CD4-positive, alpha-beta T cell treated with Interleukin-4 for 1 hour (primary cell): ENCODE data around the gene RHO.

Experiments
- DNase-seq, 2 donors: peaks; one replicate each; pipeline ENCODE4 v3.0.0-alpha.2; 2020 to 2022

The RHO gene

DNA sequence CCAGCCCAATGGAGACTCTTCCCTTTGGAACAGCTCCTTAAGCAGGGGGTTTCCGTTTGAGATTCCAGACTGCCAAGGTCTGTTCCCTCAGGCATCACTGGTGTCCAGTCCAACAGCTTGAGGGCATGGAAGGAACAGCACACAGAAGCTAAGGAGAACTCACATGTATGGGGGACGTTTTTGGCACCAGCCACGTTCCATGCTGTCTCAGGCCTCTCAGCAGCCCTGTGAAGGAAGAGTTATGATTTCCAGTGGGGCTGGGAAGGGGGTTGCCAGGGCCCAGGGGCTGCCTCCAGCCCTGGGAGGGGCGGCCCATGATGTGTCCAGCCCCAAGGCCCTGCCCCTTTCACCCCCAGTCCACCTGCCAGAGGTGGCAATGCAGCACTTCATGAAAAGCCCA lies 7.5 kb upstream of the RHO start:
- DNase-seq, result no peak

DNA sequence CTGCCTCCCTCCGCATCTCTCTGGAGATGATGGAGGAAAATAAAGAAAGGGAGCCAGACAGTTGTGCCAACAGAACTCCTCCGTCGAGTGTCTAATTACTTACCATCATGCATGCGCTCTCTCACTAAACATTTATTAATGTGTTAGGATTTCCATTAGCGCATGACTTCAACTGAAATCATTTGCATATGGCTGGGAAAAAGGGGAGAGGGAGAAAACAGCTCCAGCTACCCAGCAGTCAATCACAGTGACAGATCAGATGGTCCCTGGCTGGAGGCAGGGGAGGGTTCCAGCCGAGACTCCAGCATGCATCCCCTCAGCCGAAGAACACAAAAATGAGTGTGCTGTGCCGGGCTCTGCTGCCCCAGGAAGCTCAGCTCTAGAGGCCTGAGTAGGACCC lies 6.8 kb upstream of the RHO start:
- DNase-seq, result no peak

DNA sequence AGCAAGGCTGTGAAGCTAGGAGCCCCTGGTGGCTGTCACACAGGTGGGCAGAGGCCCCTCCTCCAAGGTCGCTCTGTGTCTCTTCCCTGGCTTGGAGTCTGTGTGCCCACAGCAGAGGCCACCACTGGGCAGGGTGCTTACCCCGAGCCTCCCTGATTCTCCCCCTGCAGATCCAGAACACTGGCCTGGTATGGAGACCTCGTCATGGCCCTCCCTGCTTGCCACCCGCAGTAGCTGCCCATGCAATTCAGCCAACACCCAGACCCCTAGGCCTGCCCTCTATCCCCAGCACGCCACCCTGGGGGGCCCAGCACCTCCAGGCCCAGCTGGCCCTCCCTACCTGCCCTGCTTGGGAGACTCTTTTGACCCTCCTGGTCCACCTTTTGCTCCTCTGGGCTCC lies 5.5 kb upstream of the RHO start:
- DNase-seq, result no peak

DNA sequence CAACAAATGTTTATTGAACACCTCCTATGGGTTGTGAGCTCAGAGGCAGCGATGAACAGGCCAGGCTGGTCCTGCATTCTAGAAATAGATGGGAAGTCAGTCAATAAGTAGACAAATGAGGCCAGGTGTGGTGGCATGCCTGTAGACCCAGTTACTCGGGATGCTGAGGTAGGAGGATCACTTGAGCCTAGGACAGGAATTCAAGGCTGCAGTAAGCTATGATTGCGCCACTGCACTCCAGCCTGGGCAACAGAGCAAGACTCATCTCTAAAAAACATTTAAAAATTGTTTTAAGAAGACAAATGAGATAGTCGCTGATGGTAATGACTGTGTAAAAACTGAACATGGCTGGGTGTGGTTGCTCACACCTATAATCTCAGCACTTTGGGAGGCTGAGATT lies 4.4 kb upstream of the RHO start:
- DNase-seq, result no peak

DNA sequence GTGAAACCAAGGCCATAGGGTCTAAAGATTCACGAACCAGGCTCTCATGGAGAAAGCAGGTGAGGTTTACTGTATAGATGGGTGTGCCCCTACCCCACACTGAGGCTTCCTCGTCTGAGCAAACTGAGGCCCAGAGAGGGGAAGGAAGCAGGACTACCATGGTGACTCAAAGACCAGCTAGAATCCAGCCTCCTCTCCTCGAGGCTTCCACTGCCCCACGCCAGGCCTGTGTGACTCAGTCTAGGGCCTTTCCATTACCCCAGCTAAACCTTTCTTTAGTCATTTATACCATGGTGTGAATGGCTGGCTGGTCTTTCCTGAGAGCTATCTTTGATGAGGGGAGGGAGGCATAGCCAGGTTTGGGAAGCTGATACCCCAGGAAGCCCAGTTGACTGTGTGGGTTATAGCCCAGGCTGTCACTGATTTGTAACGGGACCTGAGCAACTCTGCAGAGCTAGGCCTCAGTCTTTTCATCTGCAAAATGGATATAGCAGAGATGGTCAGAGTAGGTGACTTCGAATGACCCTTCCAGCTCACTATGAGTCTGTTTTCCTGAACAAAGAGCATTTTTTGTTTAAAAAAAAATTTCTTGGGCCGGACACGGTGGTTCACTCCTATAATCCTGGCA lies 3.0 kb upstream of the RHO start:
- DNase-seq, result peak in 1 of 2 donors; percentile 68

DNA sequence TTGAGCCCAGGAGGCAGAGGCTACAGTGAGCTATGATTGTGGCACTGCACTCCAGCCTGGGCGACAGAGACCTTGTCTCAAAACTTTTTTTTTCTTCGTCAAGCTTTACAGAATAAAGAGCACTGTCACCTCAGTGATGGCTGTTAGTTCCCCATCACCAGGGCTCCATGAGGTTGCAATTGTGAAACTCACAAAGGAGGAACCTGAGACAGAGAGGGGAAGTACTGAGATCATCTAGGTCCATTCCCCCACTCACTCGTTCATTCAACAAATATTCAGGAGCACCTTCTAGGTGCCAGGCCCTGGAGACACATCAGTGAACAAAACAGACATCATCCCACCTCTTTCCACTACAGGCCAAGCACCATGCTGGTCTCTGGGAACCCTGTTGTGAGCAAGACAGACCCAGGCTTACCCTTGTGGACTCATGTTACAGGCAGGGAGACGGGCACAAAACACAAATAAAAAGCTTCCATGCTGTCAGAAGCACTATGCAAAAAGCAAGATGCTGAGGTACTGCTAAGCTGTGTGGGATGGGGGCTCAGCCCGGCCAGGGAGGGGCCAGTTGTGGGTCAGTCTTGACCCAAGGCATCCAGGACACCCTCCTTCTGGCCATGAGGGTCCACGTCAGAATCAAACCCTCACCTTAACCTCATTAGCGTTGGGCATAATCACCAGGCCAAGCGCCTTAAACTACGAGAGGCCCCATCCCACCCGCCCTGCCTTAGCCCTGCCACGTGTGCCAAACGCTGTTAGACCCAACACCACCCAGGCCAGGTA lies 2.1 kb upstream of the RHO start:
- peak; percentile 30 to 71 for DNase-seq

DNA sequence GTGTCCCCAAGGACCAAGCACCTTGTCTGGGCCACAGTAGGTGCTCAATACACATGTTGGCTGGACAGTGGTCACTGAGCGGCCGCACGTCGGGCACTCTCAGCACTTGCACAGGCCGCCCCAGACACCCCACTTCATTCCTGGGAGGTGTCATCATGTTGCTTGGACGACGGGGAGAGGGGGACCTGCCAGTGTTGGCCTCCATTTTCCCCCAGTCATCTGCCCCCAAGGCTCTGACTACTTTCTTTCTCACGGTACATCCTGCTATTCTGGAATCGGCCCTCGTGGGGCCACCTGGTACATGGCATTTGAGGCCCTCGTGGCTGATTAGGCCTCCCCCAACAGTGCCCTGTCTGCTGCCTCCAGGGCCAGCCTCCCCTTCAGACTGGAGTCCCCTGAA lies 1.2 kb upstream of the RHO start:
- no peak for DNase-seq

DNA sequence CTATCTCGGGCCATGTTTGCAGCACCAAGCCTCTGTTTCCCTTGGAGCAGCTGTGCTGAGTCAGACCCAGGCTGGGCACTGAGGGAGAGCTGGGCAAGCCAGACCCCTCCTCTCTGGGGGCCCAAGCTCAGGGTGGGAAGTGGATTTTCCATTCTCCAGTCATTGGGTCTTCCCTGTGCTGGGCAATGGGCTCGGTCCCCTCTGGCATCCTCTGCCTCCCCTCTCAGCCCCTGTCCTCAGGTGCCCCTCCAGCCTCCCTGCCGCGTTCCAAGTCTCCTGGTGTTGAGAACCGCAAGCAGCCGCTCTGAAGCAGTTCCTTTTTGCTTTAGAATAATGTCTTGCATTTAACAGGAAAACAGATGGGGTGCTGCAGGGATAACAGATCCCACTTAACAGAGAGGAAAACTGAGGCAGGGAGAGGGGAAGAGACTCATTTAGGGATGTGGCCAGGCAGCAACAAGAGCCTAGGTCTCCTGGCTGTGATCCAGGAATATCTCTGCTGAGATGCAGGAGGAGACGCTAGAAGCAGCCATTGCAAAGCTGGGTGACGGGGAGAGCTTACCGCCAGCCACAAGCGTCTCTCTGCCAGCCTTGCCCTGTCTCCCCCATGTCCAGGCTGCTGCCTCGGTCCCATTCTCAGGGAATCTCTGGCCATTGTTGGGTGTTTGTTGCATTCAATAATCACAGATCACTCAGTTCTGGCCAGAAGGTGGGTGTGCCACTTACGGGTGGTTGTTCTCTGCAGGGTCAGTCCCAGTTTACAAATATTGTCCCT lies 1.2 kb downstream of the RHO start:
- no peak for DNase-seq

DNA sequence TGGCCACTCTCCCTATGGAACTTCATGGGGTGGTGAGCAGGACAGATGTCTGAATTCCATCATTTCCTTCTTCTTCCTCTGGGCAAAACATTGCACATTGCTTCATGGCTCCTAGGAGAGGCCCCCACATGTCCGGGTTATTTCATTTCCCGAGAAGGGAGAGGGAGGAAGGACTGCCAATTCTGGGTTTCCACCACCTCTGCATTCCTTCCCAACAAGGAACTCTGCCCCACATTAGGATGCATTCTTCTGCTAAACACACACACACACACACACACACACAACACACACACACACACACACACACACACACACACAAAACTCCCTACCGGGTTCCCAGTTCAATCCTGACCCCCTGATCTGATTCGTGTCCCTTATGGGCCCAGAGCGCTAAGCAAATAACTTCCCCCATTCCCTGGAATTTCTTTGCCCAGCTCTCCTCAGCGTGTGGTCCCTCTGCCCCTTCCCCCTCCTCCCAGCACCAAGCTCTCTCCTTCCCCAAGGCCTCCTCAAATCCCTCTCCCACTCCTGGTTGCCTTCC lies 1.9 kb downstream of the RHO start:
- DNase-seq, result no peak

DNA sequence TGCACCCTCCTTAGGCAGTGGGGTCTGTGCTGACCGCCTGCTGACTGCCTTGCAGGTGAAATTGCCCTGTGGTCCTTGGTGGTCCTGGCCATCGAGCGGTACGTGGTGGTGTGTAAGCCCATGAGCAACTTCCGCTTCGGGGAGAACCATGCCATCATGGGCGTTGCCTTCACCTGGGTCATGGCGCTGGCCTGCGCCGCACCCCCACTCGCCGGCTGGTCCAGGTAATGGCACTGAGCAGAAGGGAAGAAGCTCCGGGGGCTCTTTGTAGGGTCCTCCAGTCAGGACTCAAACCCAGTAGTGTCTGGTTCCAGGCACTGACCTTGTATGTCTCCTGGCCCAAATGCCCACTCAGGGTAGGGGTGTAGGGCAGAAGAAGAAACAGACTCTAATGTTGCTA lies 2.4 kb downstream of the RHO start:
- DNase-seq, result no peak

DNA sequence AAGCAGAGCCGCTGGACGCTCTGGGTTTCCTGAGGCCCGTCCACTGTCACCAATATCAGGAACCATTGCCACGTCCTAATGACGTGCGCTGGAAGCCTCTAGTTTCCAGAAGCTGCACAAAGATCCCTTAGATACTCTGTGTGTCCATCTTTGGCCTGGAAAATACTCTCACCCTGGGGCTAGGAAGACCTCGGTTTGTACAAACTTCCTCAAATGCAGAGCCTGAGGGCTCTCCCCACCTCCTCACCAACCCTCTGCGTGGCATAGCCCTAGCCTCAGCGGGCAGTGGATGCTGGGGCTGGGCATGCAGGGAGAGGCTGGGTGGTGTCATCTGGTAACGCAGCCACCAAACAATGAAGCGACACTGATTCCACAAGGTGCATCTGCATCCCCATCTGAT lies 3.3 kb downstream of the RHO start:
- no peak for DNase-seq

DNA sequence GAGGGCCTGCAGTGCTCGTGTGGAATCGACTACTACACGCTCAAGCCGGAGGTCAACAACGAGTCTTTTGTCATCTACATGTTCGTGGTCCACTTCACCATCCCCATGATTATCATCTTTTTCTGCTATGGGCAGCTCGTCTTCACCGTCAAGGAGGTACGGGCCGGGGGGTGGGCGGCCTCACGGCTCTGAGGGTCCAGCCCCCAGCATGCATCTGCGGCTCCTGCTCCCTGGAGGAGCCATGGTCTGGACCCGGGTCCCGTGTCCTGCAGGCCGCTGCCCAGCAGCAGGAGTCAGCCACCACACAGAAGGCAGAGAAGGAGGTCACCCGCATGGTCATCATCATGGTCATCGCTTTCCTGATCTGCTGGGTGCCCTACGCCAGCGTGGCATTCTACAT lies 3.8 kb downstream of the RHO start:
- DNase-seq, result no peak

DNA sequence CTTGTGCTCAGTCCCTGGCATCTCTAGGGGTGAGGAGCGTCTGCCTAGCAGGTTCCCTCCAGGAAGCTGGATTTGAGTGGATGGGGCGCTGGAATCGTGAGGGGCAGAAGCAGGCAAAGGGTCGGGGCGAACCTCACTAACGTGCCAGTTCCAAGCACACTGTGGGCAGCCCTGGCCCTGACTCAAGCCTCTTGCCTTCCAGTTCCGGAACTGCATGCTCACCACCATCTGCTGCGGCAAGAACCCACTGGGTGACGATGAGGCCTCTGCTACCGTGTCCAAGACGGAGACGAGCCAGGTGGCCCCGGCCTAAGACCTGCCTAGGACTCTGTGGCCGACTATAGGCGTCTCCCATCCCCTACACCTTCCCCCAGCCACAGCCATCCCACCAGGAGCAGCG lies 5.0 kb downstream of the RHO start:
- no peak for DNase-seq

DNA sequence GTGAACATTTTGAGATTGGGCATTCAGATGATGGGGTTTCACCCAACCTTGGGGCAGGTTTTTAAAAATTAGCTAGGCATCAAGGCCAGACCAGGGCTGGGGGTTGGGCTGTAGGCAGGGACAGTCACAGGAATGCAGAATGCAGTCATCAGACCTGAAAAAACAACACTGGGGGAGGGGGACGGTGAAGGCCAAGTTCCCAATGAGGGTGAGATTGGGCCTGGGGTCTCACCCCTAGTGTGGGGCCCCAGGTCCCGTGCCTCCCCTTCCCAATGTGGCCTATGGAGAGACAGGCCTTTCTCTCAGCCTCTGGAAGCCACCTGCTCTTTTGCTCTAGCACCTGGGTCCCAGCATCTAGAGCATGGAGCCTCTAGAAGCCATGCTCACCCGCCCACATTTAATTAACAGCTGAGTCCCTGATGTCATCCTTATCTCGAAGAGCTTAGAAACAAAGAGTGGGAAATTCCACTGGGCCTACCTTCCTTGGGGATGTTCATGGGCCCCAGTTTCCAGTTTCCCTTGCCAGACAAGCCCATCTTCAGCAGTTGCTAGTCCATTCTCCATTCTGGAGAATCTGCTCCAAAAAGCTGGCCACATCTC lies 6.1 kb downstream of the RHO start:
- DNase-seq, result no peak

DNA sequence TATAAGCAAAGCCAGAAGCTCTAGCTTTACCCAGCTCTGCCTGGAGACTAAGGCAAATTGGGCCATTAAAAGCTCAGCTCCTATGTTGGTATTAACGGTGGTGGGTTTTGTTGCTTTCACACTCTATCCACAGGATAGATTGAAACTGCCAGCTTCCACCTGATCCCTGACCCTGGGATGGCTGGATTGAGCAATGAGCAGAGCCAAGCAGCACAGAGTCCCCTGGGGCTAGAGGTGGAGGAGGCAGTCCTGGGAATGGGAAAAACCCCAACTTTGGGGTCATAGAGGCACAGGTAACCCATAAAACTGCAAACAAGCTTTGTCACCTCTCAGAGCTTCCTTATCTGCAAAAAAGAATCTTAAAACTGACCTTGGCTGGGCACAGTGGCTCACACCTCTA lies 6.6 kb downstream of the RHO start:
- DNase-seq, result no peak

DNA sequence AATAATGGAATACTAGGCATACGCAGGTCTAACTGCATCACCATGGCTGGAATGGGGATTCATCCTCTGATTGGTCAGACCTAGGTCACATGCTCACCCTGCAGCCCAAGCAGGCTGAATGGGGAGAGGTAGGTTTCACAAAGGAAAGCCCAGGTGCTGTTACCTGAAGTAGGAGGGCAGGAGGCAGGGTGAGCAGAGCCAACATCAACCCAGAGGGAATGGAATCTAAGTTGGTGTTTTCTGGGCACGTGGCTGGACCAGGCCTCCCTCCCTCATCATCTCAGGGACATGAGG lies 7.9 kb downstream of the RHO start:
- no peak for DNase-seq

DNA sequence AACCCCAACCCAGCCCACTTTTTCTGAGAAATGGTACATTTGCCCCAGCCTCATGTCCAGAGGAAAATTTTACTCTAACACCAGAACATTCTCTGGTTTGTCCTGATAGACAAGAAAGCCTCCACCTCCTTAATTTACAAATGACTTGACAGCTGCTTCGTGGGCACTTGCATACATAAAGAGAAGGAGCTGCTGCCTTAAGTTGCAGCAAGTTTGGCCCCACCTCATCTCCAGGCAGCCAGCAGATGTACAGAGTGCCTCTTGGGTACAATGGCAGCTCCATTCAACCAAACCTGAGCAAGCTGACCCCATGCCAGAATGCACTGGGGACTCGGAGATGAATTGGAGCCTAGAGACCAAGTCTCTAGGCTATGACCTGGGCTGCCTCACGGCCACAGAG lies 8.4 kb downstream of the RHO start:
- no peak for DNase-seq

DNA sequence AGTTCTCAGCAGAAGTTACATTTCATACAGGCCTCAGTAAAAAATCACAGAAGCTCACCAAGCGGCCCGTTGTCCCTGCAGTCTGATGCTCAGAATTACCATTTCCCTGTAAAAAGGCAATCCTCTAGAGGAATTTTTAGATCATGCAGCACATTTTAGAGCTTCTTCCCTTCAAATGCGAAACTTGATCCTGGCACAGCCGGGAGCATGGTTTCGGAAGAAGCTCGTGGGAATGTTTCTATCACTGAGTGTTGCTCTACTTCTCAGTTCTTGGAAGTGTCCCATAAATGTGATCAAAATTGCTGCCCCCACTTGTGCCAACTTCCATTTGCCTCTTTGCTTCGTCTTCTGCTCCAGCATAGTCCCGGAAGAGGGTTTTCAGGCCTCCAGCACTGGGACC lies 10.8 kb downstream of the RHO start:
- DNase-seq, result no peak

DNA sequence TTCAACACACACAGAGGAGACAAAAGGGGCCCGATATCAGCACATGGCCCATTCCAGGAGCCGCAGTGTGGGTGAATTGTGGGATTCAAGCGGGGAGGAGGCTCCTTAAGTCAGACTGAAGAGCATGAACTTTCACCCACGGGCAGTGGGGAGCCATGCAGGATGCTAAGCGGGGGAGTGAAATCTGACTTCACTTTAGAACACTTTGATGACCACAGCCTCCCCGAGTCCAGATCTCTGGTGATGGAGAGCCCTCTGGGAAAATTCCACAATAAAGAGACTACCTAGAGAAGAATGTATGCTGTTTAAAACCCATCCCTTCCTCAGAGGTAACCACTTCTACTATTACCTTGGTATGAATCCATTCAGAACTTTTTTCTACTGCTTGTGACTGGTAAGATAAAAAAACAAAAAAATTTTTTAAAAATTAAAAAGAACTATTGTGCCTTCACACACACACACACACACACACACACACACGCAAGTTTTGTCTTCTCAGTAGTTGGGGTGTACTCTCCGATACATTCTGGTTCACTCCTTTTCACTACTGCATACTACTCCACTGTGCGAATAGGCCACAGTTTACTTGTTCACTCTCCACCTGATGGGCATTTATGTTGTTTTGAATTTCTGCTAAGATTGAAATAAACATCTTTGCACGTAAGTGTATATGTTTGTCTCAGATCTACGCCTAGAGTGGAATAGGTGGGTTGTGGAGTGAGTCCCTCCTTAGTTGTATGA lies 12.5 kb downstream of the RHO start:
- no peak for DNase-seq

DNA sequence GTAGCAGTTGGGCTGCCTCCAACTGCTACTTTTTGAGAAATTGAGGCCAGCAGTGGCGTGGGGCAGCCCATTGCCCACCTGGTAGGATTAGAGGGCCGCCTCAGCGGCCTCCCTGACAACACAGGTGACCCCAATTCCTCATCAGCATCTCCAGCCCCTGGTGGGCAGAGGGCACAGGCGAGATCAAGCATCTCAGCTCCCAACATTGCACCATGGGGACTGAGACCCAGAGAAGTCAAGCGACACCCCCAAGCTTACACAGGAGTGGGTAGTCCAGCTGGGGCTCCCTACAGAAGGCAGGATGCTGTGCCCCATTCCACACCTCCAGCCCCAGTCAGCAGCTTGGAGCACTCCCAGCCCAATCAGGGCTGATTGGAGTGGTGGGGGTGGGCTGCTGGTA lies 14.3 kb downstream of the RHO start:
- DNase-seq, result no peak

DNA sequence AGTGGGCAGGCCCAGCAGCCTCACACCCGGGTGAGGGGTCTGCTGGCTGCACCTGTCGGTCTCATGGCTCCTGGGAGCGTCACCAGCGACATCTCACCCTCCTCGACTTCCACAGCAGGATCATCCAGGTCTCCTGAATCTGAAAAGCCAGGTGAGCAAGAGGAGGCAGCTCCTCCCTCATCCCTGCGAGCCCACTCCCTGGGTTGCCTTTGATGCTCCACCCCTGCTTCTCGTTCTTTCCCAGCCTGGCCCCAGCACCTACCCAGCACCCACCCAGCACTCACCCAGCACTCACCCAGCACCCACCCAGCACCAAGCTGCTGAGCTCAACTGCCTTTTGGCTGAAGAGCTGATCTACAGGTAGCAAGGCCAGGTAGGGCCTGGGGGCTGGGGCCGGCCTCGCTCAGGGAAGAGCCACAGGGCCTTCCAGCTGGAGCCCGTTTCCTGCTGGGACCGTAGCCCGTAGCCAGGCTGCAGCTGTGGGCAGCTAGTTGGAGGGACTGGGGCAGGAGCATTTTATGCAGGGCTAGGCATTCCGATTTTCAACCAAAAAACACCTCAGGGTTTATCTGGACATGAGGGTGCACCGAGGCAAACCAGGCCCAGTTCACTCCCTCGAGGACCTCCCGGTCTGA lies 14.8 kb downstream of the RHO start, which contains the start of gene H1-8:
H1-8 (plus strand) TSS at position 20 of the 635 bp plus-strand sequence; CDS start at position 64, 44 bp downstream.
- DNase-seq, result no peak

DNA sequence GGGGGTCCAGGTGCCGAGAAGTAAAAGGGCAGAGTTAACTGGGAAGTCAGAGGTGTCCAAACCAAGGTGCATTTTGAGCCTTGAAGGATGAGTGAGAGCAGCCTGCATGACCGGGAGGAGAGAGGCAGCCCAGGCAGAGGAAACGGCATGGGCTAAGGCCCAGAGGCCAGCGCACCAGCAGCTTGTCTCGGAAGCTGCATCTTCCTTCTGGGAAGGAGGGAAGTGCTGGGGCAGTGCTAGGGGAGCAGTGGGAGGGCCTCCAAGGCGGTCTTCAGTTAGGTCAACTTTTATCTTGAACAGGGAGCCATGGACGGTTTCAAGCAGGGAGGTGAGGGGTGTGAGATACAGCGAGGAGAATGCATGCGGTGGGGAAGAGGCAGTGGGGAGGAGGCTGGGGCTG lies 15.6 kb downstream of the RHO start:
- no peak for DNase-seq
